Endothelial cell of umbilical vein (primary cell): ENCODE results near the gene PTPRD. TPM values are rescaled to one million over a fixed set of nuclear protein-coding genes. Genes with fewer than 3 reads are reported as not detected.

Experiments used
- BruUV-seq: library from RNA; stranded (reverse); fragments of 400-500 nt; replicated peaks from 2 replicates; lab custom pipeline; 2021; lab: Mats Ljungman, UMichigan
- CTCF ChIA-PET: fragments of 300-600, 350-600 bp; sonication (Branson Sonifier 250); formaldehyde crosslinking; loops from one replicate; lab custom pipeline; 2021; ENCODE audit warnings: antibody characterized with exemption, inconsistent platforms; lab: Charles Lee
- POLR2A ChIA-PET: fragments of 300-600, 350-600 bp; sonication (Branson Sonifier 250); formaldehyde crosslinking; loops from one replicate; lab custom pipeline; 2021; ENCODE audit warnings: antibody characterized with exemption, inconsistent platforms; lab: Charles Lee
- DNase-seq: peaks from one replicate; pipeline ENCODE4 v3.0.0-alpha.2; 2011; ENCODE audit warnings: low read depth, low spot score
- FAIRE-seq: peaks from 2 replicates; lab custom pipeline; 2011; peaks lifted over from hg19 to GRCh38; lab: Jason Lieb, UNC
- H2AFZ ChIP-seq: 2 replicates; pipeline ENCODE4 v1.6.0; 2012; ENCODE audit warnings: low read depth, low read length, control low read depth, inconsistent platforms
- H3K27ac ChIP-seq: 2 replicates; pipeline ENCODE4 v1.5.1; 2011; ENCODE audit warnings: low read depth, mild to moderate bottlenecking, control low read depth, low read length, moderate library complexity; ENCODE audit not compliant: insufficient read depth
- H3K27me3 ChIP-seq, 2 experiments: 2 replicates each; pipeline versions ENCODE4 v1.6.0 to v1.6.1; 2011; ENCODE audit warnings: low read length in 2 of 2, mixed read lengths in 1 of 2; ENCODE audit not compliant: control insufficient read depth in 2 of 2, insufficient read depth in 2 of 2
- H3K36me3 ChIP-seq, 2 experiments: 2 replicates in 1 of 2; 3 replicates in 1 of 2; pipeline ENCODE4 v1.5.1; 2011; ENCODE audit warnings: low read length in 2 of 2, mild to moderate bottlenecking in 1 of 2, moderate library complexity in 1 of 2; ENCODE audit not compliant: control insufficient read depth in 2 of 2, insufficient read depth in 2 of 2; ENCODE audit errors: extremely low read depth in 1 of 2
- H3K4me1 ChIP-seq: 3 replicates; pipeline ENCODE4 v1.5.1; 2011; ENCODE audit warnings: mild to moderate bottlenecking, low read length; ENCODE audit not compliant: control insufficient read depth, insufficient read depth; ENCODE audit errors: extremely low read depth
- H3K4me2 ChIP-seq: 2 replicates; pipeline ENCODE4 v1.6.1; 2011; ENCODE audit warnings: low read length, control low read depth, mixed read lengths; ENCODE audit not compliant: insufficient read depth
- H3K4me3 ChIP-seq, 3 experiments: fragments of 200-600 bp in 1 of 3; sonication (generic), shearing (Covaris generic) in 1 of 3; replicated peaks in 1 of 3; 2 replicates each; pipeline ENCODE4 v1.5.1; 2011 to 2016; ENCODE audit warnings: control low read depth in 3 of 3, low read length in 3 of 3, mild to moderate bottlenecking in 2 of 3, inconsistent platforms in 1 of 3, low read depth in 1 of 3, moderate library complexity in 1 of 3; ENCODE audit not compliant: insufficient read depth in 1 of 3
- H3K79me2 ChIP-seq: 2 replicates; pipeline ENCODE4 v1.6.0; 2012; ENCODE audit warnings: low read length, inconsistent platforms; ENCODE audit not compliant: control insufficient read depth, insufficient read depth
- H3K9ac ChIP-seq: replicated peaks from 2 replicates; pipeline ENCODE3; 2011; ENCODE audit warnings: low read length, control low read depth; ENCODE audit not compliant: insufficient read depth; ENCODE audit errors: extremely low read depth
- H3K9me1 ChIP-seq: replicated peaks from 3 replicates; pipeline ENCODE4 v1.6.0; 2011; ENCODE audit warnings: mild to moderate bottlenecking, low read length; ENCODE audit not compliant: control insufficient read depth, insufficient read depth; ENCODE audit errors: extremely low read depth
- H3K9me3 ChIP-seq: replicated peaks from 2 replicates; pipeline ENCODE4 v1.5.1; 2012; ENCODE audit warnings: low read length, inconsistent platforms; ENCODE audit not compliant: control insufficient read depth, insufficient read depth
- H4K20me1 ChIP-seq: replicated peaks from 2 replicates; pipeline ENCODE3; 2011; ENCODE audit warnings: mild to moderate bottlenecking, low read length; ENCODE audit not compliant: control insufficient read depth, insufficient read depth; ENCODE audit errors: extremely low read depth
- EZH2 ChIP-seq: IDR thresholded peaks from 2 replicates; pipeline ENCODE4 v1.6.1; 2012; ENCODE audit warnings: borderline replicate concordance, low read depth, mild to moderate bottlenecking, moderate library complexity, low read length, inconsistent platforms; ENCODE audit not compliant: severe bottlenecking
- FOS ChIP-seq: IDR thresholded peaks from 2 replicates; pipeline ENCODE4 v1.6.1; 2011; ENCODE audit warnings: mild to moderate bottlenecking, low read length, moderate library complexity, borderline replicate concordance; ENCODE audit not compliant: insufficient read depth
- GATA2 ChIP-seq: IDR thresholded peaks from 2 replicates; pipeline ENCODE4 v1.7.0; 2011; ENCODE audit warnings: low read depth, mild to moderate bottlenecking, moderate library complexity, mixed read lengths, low read length; ENCODE audit not compliant: insufficient read length, insufficient read depth
- JUN ChIP-seq: IDR thresholded peaks from 2 replicates; pipeline ENCODE4 v1.6.1; 2011; ENCODE audit warnings: borderline replicate concordance, low read depth; ENCODE audit not compliant: insufficient read length, insufficient read depth
- MYC ChIP-seq: IDR thresholded peaks from one replicate; pipeline ENCODE4 v1.6.1; 2011; ENCODE audit warnings: mild to moderate bottlenecking, low read depth, low read length
- POLR2A ChIP-seq: IDR thresholded peaks from 2 replicates; pipeline ENCODE4 v1.6.1; 2012; ENCODE audit warnings: low read depth, mild to moderate bottlenecking, control low read depth, low read length
- POLR2AphosphoS5 ChIP-seq: IDR thresholded peaks from 2 replicates; pipeline ENCODE4 v1.6.1; 2012; ENCODE audit warnings: low read depth, mild to moderate bottlenecking, control low read depth, low read length, moderate library complexity; ENCODE audit not compliant: insufficient read depth
- dilution Hi-C: fragments of 300-500 bp; cut with MboI; formaldehyde crosslinking; loops from one replicate; pipeline ENCODE4 v1.15.0; 2019; ENCODE audit warnings: low sequenced_read_pairs; ENCODE audit not compliant: extremely low pct_ligation_motif_present
- intact Hi-C: fragments of 100-400 bp; cut with micrococcal nuclease; formaldehyde crosslinking; loops from one replicate; pipeline ENCODE4 v1.10.0; 2022
- polyA plus RNA-seq, 4 experiments: library from polyadenylated mRNA; depleted of rRNA in 3 of 4; stranded (reverse) in 3 of 4; unstranded in 1 of 4; fragments of >200 nt; gene quantifications; 2 replicates each; pipeline versions ENCODE4 v1.2.1 to v1.2.3, GENCODE V29; 2011 to 2012; ENCODE audit warnings: missing spikeins in 1 of 4
- total RNA-seq: library from RNA; stranded (reverse); gene quantifications from 2 replicates; pipeline ENCODE4 v1.2.3, GENCODE V29; 2021
- TF ChIP-seq, protein P1 (sequence below), 2 donors: IDR thresholded peaks; 1 replicate in 1 of 2; 2 replicates in 1 of 2; pipeline ENCODE4 v1.5.1; 2011; ENCODE audit warnings: low read length in 2 of 2, mild to moderate bottlenecking in 2 of 2, moderate library complexity in 2 of 2, control low read depth in 1 of 2, inconsistent platforms in 1 of 2, low read depth in 1 of 2; ENCODE audit not compliant: insufficient read depth in 1 of 2; ENCODE audit errors: extremely low read depth in 1 of 2
- TF ChIP-seq, protein P2 (sequence below): IDR thresholded peaks from 2 replicates; pipeline ENCODE4 v1.6.1; 2011; ENCODE audit not compliant: insufficient read depth, insufficient read length

Gene PTPRD
- total and polyA plus RNA-seq, 2 donors (not counting 3 experiments of a cell fraction or from before 2014, with no cell fraction given), result 5.5 to 5.7 TPM

DNA sequence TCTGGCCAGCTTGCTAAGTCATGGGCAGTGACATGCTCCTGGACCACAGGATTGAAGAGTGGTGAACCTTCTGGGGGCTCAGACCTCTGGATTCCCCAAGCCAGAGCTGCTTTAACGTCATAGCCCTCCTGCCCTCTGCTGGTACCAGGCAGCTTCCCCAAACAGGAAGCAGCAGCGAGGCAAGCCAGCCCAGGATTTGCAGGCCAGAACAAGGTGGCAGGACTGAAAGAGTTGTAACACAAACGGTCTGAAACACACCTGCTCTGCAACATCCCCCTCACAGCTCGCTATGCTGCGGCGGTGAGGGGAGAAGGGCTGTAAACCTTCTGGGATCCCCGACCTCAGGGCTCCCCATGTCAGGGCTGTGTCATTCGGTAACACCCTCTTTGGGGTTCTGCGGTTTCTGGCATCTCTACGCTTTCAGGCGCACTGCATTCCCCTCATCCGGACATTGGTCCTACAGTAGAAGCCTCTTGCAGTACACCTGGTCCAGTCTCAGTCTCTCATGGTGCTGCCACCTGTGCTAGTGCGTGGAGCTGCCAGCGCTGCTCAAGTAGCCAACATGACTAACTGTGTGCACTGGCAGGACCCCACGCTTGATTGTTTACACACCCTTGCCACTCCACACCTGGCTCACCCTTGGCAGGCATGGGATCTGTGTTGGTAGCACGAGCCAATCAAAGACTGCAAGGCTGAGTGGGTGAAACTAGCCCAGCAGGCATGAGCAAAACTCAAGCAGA lies 893.3 kb downstream of the PTPRD start:
- Histone ChIP-seq H3K4me1 (no peaks in the 10 kb centered on the region), H3K9ac (no peak overlapping the region), H3K27me3 (no peaks in the 10 kb centered on the region), H3K9me3 (no peaks in the 10 kb centered on the region), H3K36me3 (no peaks in the 10 kb centered on the region), H4K20me1 (no peaks in the 10 kb centered on the region), H3K27ac (no peak overlapping the region), H3K79me2 (no peaks in the 10 kb centered on the region), H3K4me3 (no peak overlapping the region), H3K9me1 (no peaks in the 10 kb centered on the region), H2AFZ (no peak overlapping the region), H3K4me2 (no peak overlapping the region)
- POLR2A ChIA-PET, result no interaction called here
- dilution Hi-C loops (no loop called here), intact Hi-C loops (no loop called here)
- CTCF ChIA-PET, result no interaction called here
- no peak for FAIRE-seq
- DNase-seq, result no peak
- TF ChIP-seq GATA2, result no peak
- TF ChIP-seq MYC, result no peak
- no peak for TF ChIP-seq FOS
- TF ChIP-seq, protein P1, sequence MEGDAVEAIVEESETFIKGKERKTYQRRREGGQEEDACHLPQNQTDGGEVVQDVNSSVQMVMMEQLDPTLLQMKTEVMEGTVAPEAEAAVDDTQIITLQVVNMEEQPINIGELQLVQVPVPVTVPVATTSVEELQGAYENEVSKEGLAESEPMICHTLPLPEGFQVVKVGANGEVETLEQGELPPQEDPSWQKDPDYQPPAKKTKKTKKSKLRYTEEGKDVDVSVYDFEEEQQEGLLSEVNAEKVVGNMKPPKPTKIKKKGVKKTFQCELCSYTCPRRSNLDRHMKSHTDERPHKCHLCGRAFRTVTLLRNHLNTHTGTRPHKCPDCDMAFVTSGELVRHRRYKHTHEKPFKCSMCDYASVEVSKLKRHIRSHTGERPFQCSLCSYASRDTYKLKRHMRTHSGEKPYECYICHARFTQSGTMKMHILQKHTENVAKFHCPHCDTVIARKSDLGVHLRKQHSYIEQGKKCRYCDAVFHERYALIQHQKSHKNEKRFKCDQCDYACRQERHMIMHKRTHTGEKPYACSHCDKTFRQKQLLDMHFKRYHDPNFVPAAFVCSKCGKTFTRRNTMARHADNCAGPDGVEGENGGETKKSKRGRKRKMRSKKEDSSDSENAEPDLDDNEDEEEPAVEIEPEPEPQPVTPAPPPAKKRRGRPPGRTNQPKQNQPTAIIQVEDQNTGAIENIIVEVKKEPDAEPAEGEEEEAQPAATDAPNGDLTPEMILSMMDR (IDR thresholded peaks at IDR 0.05; ENCODE audit: extremely low read depth in 1 of 2, insufficient read depth in 1 of 2, low read depth in 1 of 2, low read length in 2 of 2), result no peak
- no peak for TF ChIP-seq POLR2A
- TF ChIP-seq EZH2, result no peak
- no peak for TF ChIP-seq JUN
- TF ChIP-seq, protein P2, sequence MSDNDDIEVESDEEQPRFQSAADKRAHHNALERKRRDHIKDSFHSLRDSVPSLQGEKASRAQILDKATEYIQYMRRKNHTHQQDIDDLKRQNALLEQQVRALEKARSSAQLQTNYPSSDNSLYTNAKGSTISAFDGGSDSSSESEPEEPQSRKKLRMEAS, result no peak
- no peak for TF ChIP-seq POLR2AphosphoS5
- BruUV-seq, result no TSS peak
